ENCODE measurements around the gene USP7. TPM values are rescaled to one million over a fixed set of nuclear protein-coding genes. Genes with fewer than 3 reads are reported as not detected.
A peak's percentile ranks its signal among the peaks of the same experiment; 100 is the strongest.

The USP7 gene
- total and polyA plus RNA-seq, 9 donors: 41.3 to 71.1 (median 62.5) TPM

GRCh38 chr16:8943966-8944759 is 19.5 kb downstream of the USP7 start:
- no peak overlapping the region for H3K4me3 ChIP-seq (ENCODE audit: low read length)

GRCh38 chr16:8943001-8943763 is 20.5 kb downstream of the USP7 start:
- Histone ChIP-seq H3K9me3 (replicated peaks; ENCODE audit: control insufficient read depth, low read depth, low read length) (no peaks in the 10 kb centered on the region), H3K4me1 (ENCODE audit: control insufficient read depth, insufficient read depth, low read length) (peaks cover 18% of the 10 kb centered on the region), H3K36me3 (ENCODE audit: control insufficient read depth, insufficient read depth, low read length) (no peaks in the 10 kb centered on the region), H3K27me3 (ENCODE audit: control insufficient read depth, insufficient read depth, low read length) (no peaks in the 10 kb centered on the region), H3K4me3 (ENCODE audit: low read length) (no peak overlapping the region), H3K27ac (ENCODE audit: low read length) (no peak overlapping the region)
- DNase-seq: no peak
- WGBS (ENCODE audit: insufficient coverage): 78% methylated on average over 6 of the region's 14 CpGs

More at GRCh38 chr16:8943966-8944759, 19.5 kb downstream of the USP7 start:
- no peaks in the 10 kb centered on the region for H3K27me3 ChIP-seq (ENCODE audit: control insufficient read depth, insufficient read depth, low read length)
- no peak overlapping the region for H3K27ac ChIP-seq (ENCODE audit: low read length)
- no peaks in the 10 kb centered on the region for H3K9me3 ChIP-seq (replicated peaks; ENCODE audit: control insufficient read depth, low read depth, low read length)
- H3K36me3 ChIP-seq (ENCODE audit: control insufficient read depth, insufficient read depth, low read length): no peaks in the 10 kb centered on the region
- peaks cover 18% of the 10 kb centered on the region for H3K4me1 ChIP-seq (ENCODE audit: control insufficient read depth, insufficient read depth, low read length)
- no peak for DNase-seq
- no CpG with 5 or more reads among the region's 5 CpGs for WGBS (ENCODE audit: insufficient coverage)

GRCh38 chr16:8941718-8942344 is 21.9 kb downstream of the USP7 start:
- H3K27me3 ChIP-seq (ENCODE audit: control insufficient read depth, insufficient read depth, low read length): no peaks in the 10 kb centered on the region
- no peaks in the 10 kb centered on the region for H3K36me3 ChIP-seq (ENCODE audit: control insufficient read depth, insufficient read depth, low read length)
- no peak overlapping the region for H3K4me3 ChIP-seq (ENCODE audit: low read length)
- DNase-seq: no peak
- WGBS (ENCODE audit: insufficient coverage): 76% methylated on average over 7 of the region's 11 CpGs
- H3K27ac ChIP-seq (ENCODE audit: low read length): no peak overlapping the region
- peaks cover 18% of the 10 kb centered on the region for H3K4me1 ChIP-seq (ENCODE audit: control insufficient read depth, insufficient read depth, low read length)
- H3K9me3 ChIP-seq (replicated peaks; ENCODE audit: control insufficient read depth, low read depth, low read length): no peaks in the 10 kb centered on the region

- Histone ChIP-seq H3K9me3 (replicated peaks; ENCODE audit: control insufficient read depth, low read depth, low read length) (no peaks in the 10 kb centered on the region), H3K27ac (ENCODE audit: low read length) (no peak overlapping the region)
Measured at GRCh38 chr16:8937803-8938202, 25.9 kb downstream of the USP7 start.

GRCh38 chr16:8936421-8936820 is 27.3 kb downstream of the USP7 start:
- H3K4me1 ChIP-seq (ENCODE audit: control insufficient read depth, insufficient read depth, low read length): no peaks in the 10 kb centered on the region
- no peak for DNase-seq

More at GRCh38 chr16:8937803-8938202, 25.9 kb downstream of the USP7 start:
- no peaks in the 10 kb centered on the region for H3K36me3 ChIP-seq (ENCODE audit: control insufficient read depth, insufficient read depth, low read length)
- H3K27me3 ChIP-seq (ENCODE audit: control insufficient read depth, insufficient read depth, low read length): no peaks in the 10 kb centered on the region
- H3K4me3 ChIP-seq (ENCODE audit: low read length): no peak overlapping the region
- H3K4me1 ChIP-seq (ENCODE audit: control insufficient read depth, insufficient read depth, low read length): peaks cover 2% of the 10 kb centered on the region
- DNase-seq: no peak
- WGBS (ENCODE audit: insufficient coverage): 67% methylated on average over 1 of the region's 4 CpGs

GRCh38 chr16:8935989-8936388 is 27.7 kb downstream of the USP7 start:
- H3K9me3 ChIP-seq (replicated peaks; ENCODE audit: control insufficient read depth, low read depth, low read length): no peaks in the 10 kb centered on the region
- 82% methylated on average over 9 of the region's 9 CpGs for WGBS (ENCODE audit: insufficient coverage)
- no peak for DNase-seq
- no peak overlapping the region for H3K27ac ChIP-seq (ENCODE audit: low read length)
- H3K4me1 ChIP-seq (ENCODE audit: control insufficient read depth, insufficient read depth, low read length): no peaks in the 10 kb centered on the region
- no peak overlapping the region for H3K4me3 ChIP-seq (ENCODE audit: low read length)
- H3K27me3 ChIP-seq (ENCODE audit: control insufficient read depth, insufficient read depth, low read length): no peaks in the 10 kb centered on the region
- H3K36me3 ChIP-seq (ENCODE audit: control insufficient read depth, insufficient read depth, low read length): no peaks in the 10 kb centered on the region

More at GRCh38 chr16:8936421-8936820, 27.3 kb downstream of the USP7 start:
- Histone ChIP-seq H3K36me3 (ENCODE audit: control insufficient read depth, insufficient read depth, low read length) (no peaks in the 10 kb centered on the region), H3K27ac (ENCODE audit: low read length) (no peak overlapping the region), H3K27me3 (ENCODE audit: control insufficient read depth, insufficient read depth, low read length) (no peaks in the 10 kb centered on the region), H3K9me3 (replicated peaks; ENCODE audit: control insufficient read depth, low read depth, low read length) (no peaks in the 10 kb centered on the region), H3K4me3 (ENCODE audit: low read length) (no peak overlapping the region)

- no peaks in the 10 kb centered on the region for H3K27me3 ChIP-seq (ENCODE audit: control insufficient read depth, insufficient read depth, low read length)
- H3K27ac ChIP-seq (ENCODE audit: low read length): no peak overlapping the region
- H3K36me3 ChIP-seq (ENCODE audit: control insufficient read depth, insufficient read depth, low read length): peaks cover 6% of the 10 kb centered on the region
- no peak for DNase-seq
- no peaks in the 10 kb centered on the region for H3K4me1 ChIP-seq (ENCODE audit: control insufficient read depth, insufficient read depth, low read length)
- 62% methylated on average over 2 of the region's 6 CpGs for WGBS (ENCODE audit: insufficient coverage)
- H3K4me3 ChIP-seq (ENCODE audit: low read length): no peak overlapping the region
- no peaks in the 10 kb centered on the region for H3K9me3 ChIP-seq (replicated peaks; ENCODE audit: control insufficient read depth, low read depth, low read length)
Measured at GRCh38 chr16:8934601-8935000, 29.1 kb downstream of the USP7 start.

GRCh38 chr16:8931859-8932258 is 31.8 kb downstream of the USP7 start:
- Histone ChIP-seq H3K4me3 (ENCODE audit: low read length) (no peak overlapping the region), H3K9me3 (replicated peaks; ENCODE audit: control insufficient read depth, low read depth, low read length) (no peaks in the 10 kb centered on the region), H3K27me3 (ENCODE audit: control insufficient read depth, insufficient read depth, low read length) (no peaks in the 10 kb centered on the region), H3K4me1 (ENCODE audit: control insufficient read depth, insufficient read depth, low read length) (no peaks in the 10 kb centered on the region), H3K36me3 (ENCODE audit: control insufficient read depth, insufficient read depth, low read length) (peaks cover 26% of the 10 kb centered on the region), H3K27ac (ENCODE audit: low read length) (no peak overlapping the region)
- WGBS (ENCODE audit: insufficient coverage): 23% methylated on average over 4 of the region's 6 CpGs
- DNase-seq: peak; percentile 76

- no peaks in the 10 kb centered on the region for H3K9me3 ChIP-seq (replicated peaks; ENCODE audit: control insufficient read depth, low read depth, low read length)
- no peak for DNase-seq
- WGBS (ENCODE audit: insufficient coverage): 91% methylated on average over 12 of the region's 17 CpGs
- H3K36me3 ChIP-seq (ENCODE audit: control insufficient read depth, insufficient read depth, low read length): peaks cover 40% of the 10 kb centered on the region
- H3K4me1 ChIP-seq (ENCODE audit: control insufficient read depth, insufficient read depth, low read length): no peaks in the 10 kb centered on the region
- no peaks in the 10 kb centered on the region for H3K27me3 ChIP-seq (ENCODE audit: control insufficient read depth, insufficient read depth, low read length)
- no peak overlapping the region for H3K4me3 ChIP-seq (ENCODE audit: low read length)
- H3K27ac ChIP-seq (ENCODE audit: low read length): no peak overlapping the region
Measured at GRCh38 chr16:8929086-8929748, 34.5 kb downstream of the USP7 start.
